ENCODE data around the gene EIF5. TPM values are rescaled to one million over a fixed set of nuclear protein-coding genes. Genes with fewer than 3 reads are reported as not detected.

The EIF5 gene
- total and polyA plus RNA-seq, 4 donors, result 120 to 239 (median 171) TPM

DNA sequence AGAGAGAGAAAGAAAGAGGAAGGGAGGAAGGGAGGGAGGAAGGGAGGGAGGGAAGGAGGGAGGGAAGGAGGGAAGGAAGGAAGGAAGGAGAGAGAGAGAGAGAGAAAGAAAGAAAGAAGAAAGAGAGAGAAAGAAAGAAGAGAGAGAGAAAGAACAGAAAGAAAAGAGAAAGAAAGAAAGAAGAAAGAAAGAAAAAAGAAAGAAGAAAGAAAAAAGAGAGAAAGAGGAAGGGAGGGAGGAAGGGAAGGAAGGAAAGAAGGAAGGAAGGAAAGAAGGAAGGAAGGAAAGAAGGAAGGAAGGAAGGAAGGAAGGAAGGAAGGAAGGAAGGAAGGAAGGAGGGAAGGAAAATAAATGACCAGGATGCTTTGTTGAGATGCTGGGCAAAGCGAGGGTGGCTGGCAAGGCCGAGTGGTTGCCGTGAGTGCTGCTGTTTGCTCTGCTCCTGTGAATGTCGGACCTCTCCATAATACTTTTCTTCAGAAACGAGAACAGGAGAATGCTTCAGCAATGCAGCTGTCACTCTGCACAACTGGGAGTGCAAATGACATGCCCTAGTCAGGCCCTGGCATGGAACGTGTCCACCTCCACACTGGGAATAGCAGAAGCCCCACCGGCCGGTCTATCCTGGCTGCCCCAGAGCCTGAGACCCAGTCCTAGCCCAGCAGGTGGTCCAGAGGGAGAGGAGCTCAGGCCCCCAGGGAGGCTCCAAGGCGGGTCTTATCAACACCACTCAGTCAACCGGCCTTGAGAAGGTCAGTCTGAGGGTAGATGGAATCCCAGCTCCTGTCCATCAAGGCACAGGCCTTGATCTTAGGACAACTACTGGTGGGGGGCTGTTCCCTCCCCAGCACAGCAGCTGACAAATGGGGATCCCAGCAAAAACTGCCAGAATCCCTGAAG, 25.1 kb upstream of the EIF5 start:
- 74% methylated on average over 9 of the region's 10 CpGs for WGBS (ENCODE audit: insufficient coverage)
- no peak for DNase-seq (ENCODE audit: low read depth in 4 of 6, low spot score in 6 of 6)
- Histone ChIP-seq H3K36me3 (ENCODE audit: control insufficient read depth, insufficient read depth, low read length) (no peaks in the 10 kb centered on the region), H3K9me3 (ENCODE audit: control insufficient read depth, insufficient read depth, low read length) (no peaks in the 10 kb centered on the region), H3K27me3 (ENCODE audit: control insufficient read depth, insufficient read depth, low read length) (no peaks in the 10 kb centered on the region), H3K4me3 (ENCODE audit: low read depth, low read length) (no peak overlapping the region), H3K4me1 (ENCODE audit: control insufficient read depth, insufficient read depth, low read length) (peaks cover 38% of the 10 kb centered on the region), H3K27ac (ENCODE audit: low read depth, low read length) (no peak overlapping the region)

DNA sequence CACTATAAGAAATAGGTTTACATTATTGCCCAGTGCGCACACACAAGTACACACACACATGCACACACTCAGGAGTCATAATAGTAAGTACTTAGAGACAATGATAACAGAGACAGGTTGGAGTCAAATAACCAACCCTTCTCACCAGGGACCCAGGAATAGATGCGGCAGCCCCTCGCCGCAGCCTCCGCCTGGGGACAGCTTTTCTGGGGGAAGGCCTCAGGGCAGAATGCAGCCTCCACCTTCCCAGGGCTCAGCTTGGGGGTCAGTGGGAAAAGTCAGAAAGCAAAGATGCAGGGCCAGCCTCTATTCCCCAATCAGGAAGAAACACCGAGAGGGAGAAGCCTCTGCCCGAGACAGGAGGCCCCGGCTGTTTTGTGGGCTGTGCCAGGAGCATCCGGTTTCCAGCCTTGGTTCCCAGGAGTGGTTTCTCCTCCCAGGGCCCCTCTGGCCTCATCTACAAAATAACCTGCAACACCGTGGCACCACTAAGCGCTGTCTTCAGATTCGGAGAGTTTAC, 23.4 kb upstream of the EIF5 start:
- peaks cover 47% of the 10 kb centered on the region for H3K4me1 ChIP-seq (ENCODE audit: control insufficient read depth, insufficient read depth, low read length)
- H3K9me3 ChIP-seq (ENCODE audit: control insufficient read depth, insufficient read depth, low read length), result no peaks in the 10 kb centered on the region
- peak overlapping the region; percentile 89 for H3K27ac ChIP-seq (ENCODE audit: low read depth, low read length)
- WGBS (ENCODE audit: insufficient coverage), result 53% methylated on average over 11 of the region's 12 CpGs
- DNase-seq (ENCODE audit: low read depth in 4 of 6, low spot score in 6 of 6), result peak in 1 of 6 donors; percentile 8
- no peaks in the 10 kb centered on the region for H3K27me3 ChIP-seq (ENCODE audit: control insufficient read depth, insufficient read depth, low read length)
- no peak overlapping the region for H3K4me3 ChIP-seq (ENCODE audit: low read depth, low read length)
- no peaks in the 10 kb centered on the region for H3K36me3 ChIP-seq (ENCODE audit: control insufficient read depth, insufficient read depth, low read length)

DNA sequence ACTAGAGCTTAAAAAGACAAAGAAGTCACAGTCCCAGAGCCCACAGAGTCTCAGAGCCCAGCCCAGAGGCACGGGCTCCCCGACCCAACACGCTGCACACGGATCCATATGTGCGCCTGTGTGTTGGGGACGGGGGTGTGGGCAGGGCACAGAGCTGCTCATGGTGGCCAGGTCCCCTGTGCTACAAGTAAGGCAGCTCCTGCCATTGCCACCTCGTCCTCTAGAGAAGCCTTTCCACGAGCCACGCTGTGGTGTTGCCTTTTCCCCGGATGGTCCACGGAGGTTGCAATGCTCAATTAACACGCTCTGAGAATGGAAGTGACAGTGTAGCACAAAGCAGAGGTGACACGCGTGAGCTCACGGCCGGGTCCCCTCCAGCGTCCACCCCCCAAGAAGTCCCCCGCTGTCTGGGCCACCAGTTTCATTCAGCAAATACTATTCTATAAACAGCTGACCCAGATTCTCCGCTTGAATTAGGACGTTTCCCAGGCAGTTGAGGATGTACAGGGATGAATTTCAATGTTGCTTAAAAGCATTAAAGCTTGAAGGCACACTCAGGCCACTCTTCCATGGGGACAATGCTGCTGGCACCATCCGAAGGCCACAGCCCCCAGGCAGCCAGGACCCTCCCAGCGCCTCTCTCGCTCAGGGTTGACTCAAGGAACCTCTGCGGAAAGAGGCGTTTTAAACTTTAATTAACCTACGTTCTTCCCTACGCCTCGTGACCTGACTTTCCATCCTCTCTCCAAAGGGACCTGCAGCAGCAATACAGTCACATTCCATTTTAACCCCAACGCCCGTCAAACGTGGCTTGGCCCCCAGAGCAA, 22.7 kb upstream of the EIF5 start:
- H3K9me3 ChIP-seq (ENCODE audit: control insufficient read depth, insufficient read depth, low read length), result no peaks in the 10 kb centered on the region
- peak overlapping the region; percentile 89 for H3K27ac ChIP-seq (ENCODE audit: low read depth, low read length)
- peak in 5 of 6 donors; percentile 44 to 81 (median 67) for DNase-seq (ENCODE audit: low read depth in 4 of 6, low spot score in 6 of 6)
- H3K4me1 ChIP-seq (ENCODE audit: control insufficient read depth, insufficient read depth, low read length), result peaks cover 53% of the 10 kb centered on the region
- no peaks in the 10 kb centered on the region for H3K27me3 ChIP-seq (ENCODE audit: control insufficient read depth, insufficient read depth, low read length)
- 55% methylated on average over 21 of the region's 31 CpGs for WGBS (ENCODE audit: insufficient coverage)
- no peaks in the 10 kb centered on the region for H3K36me3 ChIP-seq (ENCODE audit: control insufficient read depth, insufficient read depth, low read length)
- H3K4me3 ChIP-seq (ENCODE audit: low read depth, low read length), result no peak overlapping the region

DNA sequence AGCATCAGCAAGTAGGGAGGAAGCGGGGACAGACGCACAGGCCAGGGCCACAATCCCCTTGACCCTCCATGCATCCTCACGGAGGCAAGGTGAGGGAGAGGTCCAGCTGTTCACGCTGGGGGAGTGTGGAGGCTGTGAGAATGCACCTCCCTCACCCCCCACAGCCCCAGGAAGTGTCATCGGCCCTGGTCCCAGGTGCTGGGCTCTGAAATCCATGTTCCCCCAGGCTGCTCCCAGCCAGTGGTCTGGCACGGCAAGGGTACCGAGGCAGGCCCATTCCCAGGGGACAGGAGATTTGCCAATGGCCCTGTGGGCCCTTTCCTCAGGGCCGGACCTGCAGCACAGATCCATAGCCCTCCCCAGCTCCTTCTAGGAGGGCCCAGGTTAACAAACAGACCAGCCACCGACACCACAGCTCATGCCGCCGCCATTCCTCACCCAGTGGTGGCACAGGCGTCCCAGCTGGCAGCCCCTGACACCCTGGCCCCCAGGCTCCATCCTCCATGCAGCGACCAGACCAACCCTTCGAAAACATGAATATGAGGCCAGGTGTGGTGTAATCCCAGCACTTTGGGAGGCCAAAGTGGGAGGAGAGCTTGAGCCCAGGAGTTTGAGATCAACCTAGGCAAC, 21.9 kb upstream of the EIF5 start:
- H3K36me3 ChIP-seq (ENCODE audit: control insufficient read depth, insufficient read depth, low read length), result no peaks in the 10 kb centered on the region
- H3K27ac ChIP-seq (ENCODE audit: low read depth, low read length), result peak overlapping the region; percentile 89
- H3K27me3 ChIP-seq (ENCODE audit: control insufficient read depth, insufficient read depth, low read length), result no peaks in the 10 kb centered on the region
- DNase-seq (ENCODE audit: low read depth in 4 of 6, low spot score in 6 of 6), result no peak
- WGBS (ENCODE audit: insufficient coverage), result 80% methylated on average over 8 of the region's 14 CpGs
- H3K9me3 ChIP-seq (ENCODE audit: control insufficient read depth, insufficient read depth, low read length), result no peaks in the 10 kb centered on the region
- H3K4me3 ChIP-seq (ENCODE audit: low read depth, low read length), result no peak overlapping the region
- H3K4me1 ChIP-seq (ENCODE audit: control insufficient read depth, insufficient read depth, low read length), result peaks cover 53% of the 10 kb centered on the region

DNA sequence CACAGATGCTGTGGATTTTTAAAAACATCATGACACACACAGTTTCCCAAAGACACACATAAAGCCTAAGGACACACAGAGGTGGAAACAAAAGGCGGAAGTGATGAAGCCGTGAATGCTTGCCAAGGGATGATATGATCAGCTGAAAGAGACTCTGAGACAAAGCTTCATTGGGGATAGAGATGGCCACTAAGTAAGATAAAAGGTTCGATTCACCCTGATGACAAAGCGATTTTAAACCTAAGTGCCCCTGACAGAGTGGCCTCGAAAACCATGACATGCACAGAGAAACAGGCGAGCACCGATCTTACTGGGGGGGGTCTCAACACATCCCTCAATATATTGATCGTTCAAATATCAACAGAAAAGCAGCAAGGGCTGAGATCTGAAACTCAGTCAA, 20.3 kb upstream of the EIF5 start:
- Histone ChIP-seq H3K36me3 (ENCODE audit: control insufficient read depth, insufficient read depth, low read length) (no peaks in the 10 kb centered on the region), H3K27ac (ENCODE audit: low read depth, low read length) (no peak overlapping the region), H3K4me3 (ENCODE audit: low read depth, low read length) (no peak overlapping the region), H3K9me3 (ENCODE audit: control insufficient read depth, insufficient read depth, low read length) (no peaks in the 10 kb centered on the region), H3K4me1 (ENCODE audit: control insufficient read depth, insufficient read depth, low read length) (peaks cover 53% of the 10 kb centered on the region), H3K27me3 (ENCODE audit: control insufficient read depth, insufficient read depth, low read length) (no peaks in the 10 kb centered on the region)
- WGBS (ENCODE audit: insufficient coverage), result 85% methylated on average over 6 of the region's 8 CpGs
- DNase-seq (ENCODE audit: low read depth in 4 of 6, low spot score in 6 of 6), result no peak

DNA sequence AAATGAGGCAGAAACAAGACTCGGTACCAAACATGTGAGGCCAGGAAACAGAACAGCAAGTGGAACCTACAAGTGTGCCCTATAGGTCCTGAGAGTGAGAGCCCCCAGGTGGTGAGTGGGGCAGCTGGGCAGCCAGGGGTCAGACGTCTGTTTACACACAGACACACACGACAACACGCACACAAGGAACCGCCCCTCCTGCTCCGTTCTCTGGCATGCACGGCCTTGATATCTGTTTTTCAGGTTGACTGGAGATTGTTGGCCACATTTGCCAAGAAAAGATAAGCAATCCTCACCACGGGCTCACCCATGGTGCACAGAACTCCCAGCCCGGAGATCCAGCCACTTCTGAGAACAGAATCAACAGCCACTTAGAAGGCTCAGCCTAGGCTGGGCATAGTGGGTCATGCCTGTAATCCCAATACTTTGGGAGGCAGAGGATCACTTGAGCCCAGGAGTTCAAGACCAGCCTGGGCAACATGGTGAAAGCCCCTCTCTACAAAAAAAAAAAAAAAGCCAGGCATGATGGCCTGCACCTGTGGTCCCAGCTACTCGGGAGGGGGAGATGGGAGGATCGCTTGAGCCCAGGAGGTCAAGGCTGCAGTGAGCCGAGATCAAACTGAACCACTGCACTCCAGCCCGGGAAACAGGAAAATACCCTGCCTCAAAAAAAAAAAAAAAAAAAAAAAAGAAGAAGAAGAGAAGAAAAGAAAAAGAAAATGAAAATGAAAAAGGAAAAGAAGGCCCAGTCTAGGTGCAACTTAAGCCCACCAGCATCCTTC, 19.4 kb upstream of the EIF5 start:
- 75% methylated on average over 8 of the region's 13 CpGs for WGBS (ENCODE audit: insufficient coverage)
- no peak overlapping the region for H3K27ac ChIP-seq (ENCODE audit: low read depth, low read length)
- no peaks in the 10 kb centered on the region for H3K27me3 ChIP-seq (ENCODE audit: control insufficient read depth, insufficient read depth, low read length)

DNA sequence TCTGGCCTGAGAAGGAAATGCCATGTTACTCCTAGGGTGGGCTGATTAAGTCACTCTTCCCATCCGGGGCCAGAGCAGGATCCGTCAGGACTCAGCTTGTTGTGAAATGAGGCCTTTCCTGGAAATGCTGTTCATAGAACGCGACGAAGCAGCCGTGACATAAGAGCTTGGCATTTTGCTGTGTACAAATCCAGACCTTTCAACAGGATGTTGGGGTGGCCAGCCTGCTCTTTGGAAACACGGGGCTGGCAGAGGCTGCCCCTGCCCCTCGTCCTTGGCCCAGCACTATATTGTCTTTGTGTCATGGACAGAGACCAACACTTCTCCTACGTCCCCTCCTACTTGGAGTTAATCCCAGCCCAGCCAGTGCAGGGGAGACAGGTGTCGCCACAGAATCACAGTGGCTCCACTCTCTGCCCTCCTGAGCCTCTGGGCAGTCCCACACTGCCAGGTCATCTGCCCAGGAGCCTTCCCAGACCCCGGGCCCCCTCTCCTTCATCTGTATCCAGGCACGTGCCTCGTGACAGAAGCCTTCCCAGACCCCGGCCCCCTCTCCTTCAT, 18.6 kb upstream of the EIF5 start:
- no peak overlapping the region for H3K27ac ChIP-seq (ENCODE audit: low read depth, low read length)
- H3K4me3 ChIP-seq (ENCODE audit: low read depth, low read length), result no peak overlapping the region
- DNase-seq (ENCODE audit: low read depth in 4 of 6, low spot score in 6 of 6), result peak in 1 of 6 donors; percentile 24
- WGBS (ENCODE audit: insufficient coverage), result 37% methylated on average over 12 of the region's 14 CpGs
- peaks cover 35% of the 10 kb centered on the region for H3K4me1 ChIP-seq (ENCODE audit: control insufficient read depth, insufficient read depth, low read length)
- H3K27me3 ChIP-seq (ENCODE audit: control insufficient read depth, insufficient read depth, low read length), result no peaks in the 10 kb centered on the region
- no peaks in the 10 kb centered on the region for H3K9me3 ChIP-seq (ENCODE audit: control insufficient read depth, insufficient read depth, low read length)
- no peaks in the 10 kb centered on the region for H3K36me3 ChIP-seq (ENCODE audit: control insufficient read depth, insufficient read depth, low read length)

More for the DNA sequence above, 19.4 kb upstream of the EIF5 start:
- Histone ChIP-seq H3K36me3 (ENCODE audit: control insufficient read depth, insufficient read depth, low read length) (no peaks in the 10 kb centered on the region), H3K9me3 (ENCODE audit: control insufficient read depth, insufficient read depth, low read length) (no peaks in the 10 kb centered on the region), H3K4me3 (ENCODE audit: low read depth, low read length) (no peak overlapping the region), H3K4me1 (ENCODE audit: control insufficient read depth, insufficient read depth, low read length) (peaks cover 43% of the 10 kb centered on the region)
- DNase-seq (ENCODE audit: low read depth in 4 of 6, low spot score in 6 of 6), result no peak

DNA sequence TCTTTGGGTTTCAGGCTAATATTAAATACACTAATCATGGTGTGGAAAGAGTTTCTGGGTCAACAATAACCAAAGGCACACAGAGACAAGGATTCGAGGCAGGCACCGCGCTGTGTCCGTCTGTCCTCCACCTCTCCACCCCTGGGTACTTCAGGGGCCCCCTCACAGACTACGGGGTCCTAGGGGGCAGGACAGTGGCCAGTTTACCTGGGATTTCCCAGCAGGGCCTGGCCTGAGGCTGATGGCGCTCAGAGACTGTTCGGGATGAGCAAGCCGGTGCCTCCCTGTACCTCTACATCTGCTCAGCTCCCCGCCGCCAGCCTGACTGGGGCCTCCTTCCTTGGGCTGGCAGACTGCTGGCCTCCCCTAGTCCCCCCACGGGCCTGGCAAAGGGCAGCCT, 18.1 kb upstream of the EIF5 start:
- H3K4me1 ChIP-seq (ENCODE audit: control insufficient read depth, insufficient read depth, low read length), result peaks cover 30% of the 10 kb centered on the region
- WGBS (ENCODE audit: insufficient coverage), result 94% methylated on average over 11 of the region's 11 CpGs
- H3K36me3 ChIP-seq (ENCODE audit: control insufficient read depth, insufficient read depth, low read length), result no peaks in the 10 kb centered on the region
- H3K4me3 ChIP-seq (ENCODE audit: low read depth, low read length), result no peak overlapping the region
- H3K27me3 ChIP-seq (ENCODE audit: control insufficient read depth, insufficient read depth, low read length), result no peaks in the 10 kb centered on the region
- no peak overlapping the region for H3K27ac ChIP-seq (ENCODE audit: low read depth, low read length)
- H3K9me3 ChIP-seq (ENCODE audit: control insufficient read depth, insufficient read depth, low read length), result no peaks in the 10 kb centered on the region
- DNase-seq (ENCODE audit: low read depth in 4 of 6, low spot score in 6 of 6), result no peak
